Panc1 (cell line): ENCODE data around the gene PIM2. TPM values are rescaled to one million over a fixed set of nuclear protein-coding genes. Genes with fewer than 3 reads are reported as not detected.

Experiments used
- ATAC-seq: fragments of 200-7000 bp; cut with Tn5 transposase; 2 replicates; pipeline ENCODE4 v1.9.1; 2020; ENCODE audit warnings: mild to moderate bottlenecking, moderate library complexity
- BruUV-seq: library from RNA; stranded (reverse); fragments of 400-500 nt; replicated peaks from 2 replicates; lab custom pipeline; 2021; lab: Mats Ljungman, UMichigan
- CTCF ChIA-PET: fragments of 300-600 bp; sonication (Branson Sonifier 250); formaldehyde crosslinking; loops from one replicate; lab custom pipeline; 2022; ENCODE audit warnings: antibody characterized with exemption; lab: Charles Lee
- POLR2A ChIA-PET: fragments of 300-600 bp; sonication (Branson Sonifier 250); formaldehyde crosslinking; loops from one replicate; lab custom pipeline; 2022; ENCODE audit warnings: antibody characterized with exemption; lab: Charles Lee
- DNase-seq: peaks from one replicate; pipeline ENCODE4 v3.0.0-alpha.2; 2010; ENCODE audit warnings: low read depth, low spot score
- H3K27ac ChIP-seq: 2 replicates; pipeline ENCODE4 v1.5.1; 2011; ENCODE audit warnings: mild to moderate bottlenecking, low read length, inconsistent platforms
- H3K27me3 ChIP-seq: fragments of 200-500 bp; sonication (Bioruptor generic); 2 replicates; pipeline ENCODE4 v1.6.0; 2014; ENCODE audit warnings: low read length, inconsistent platforms; ENCODE audit not compliant: control insufficient read depth, insufficient read depth
- H3K36me3 ChIP-seq: fragments of 200-500 bp; sonication (Bioruptor generic); 2 replicates; pipeline ENCODE4 v1.5.1; 2014; ENCODE audit warnings: inconsistent platforms, mild to moderate bottlenecking, low read length, moderate library complexity; ENCODE audit not compliant: control insufficient read depth, insufficient read depth
- H3K4me1 ChIP-seq: 2 replicates; pipeline ENCODE4 v1.5.1; 2011; ENCODE audit warnings: inconsistent platforms, mild to moderate bottlenecking, low read length, moderate library complexity; ENCODE audit not compliant: control insufficient read depth, insufficient read depth
- H3K4me3 ChIP-seq, 2 experiments: 2 replicates each; pipeline ENCODE4 v1.5.1; 2011 to 2012; ENCODE audit warnings: low read depth in 2 of 2, low read length in 2 of 2, mild to moderate bottlenecking in 2 of 2, inconsistent platforms in 1 of 2, moderate library complexity in 1 of 2
- H3K9me3 ChIP-seq: fragments of 200-500 bp; sonication (Bioruptor generic); 2 replicates; pipeline ENCODE4 v1.5.1; 2014; ENCODE audit warnings: low read depth, mild to moderate bottlenecking, inconsistent platforms, low read length, moderate library complexity; ENCODE audit not compliant: control insufficient read depth, insufficient read depth
- CTCF ChIP-seq: fragments of 450-650 bp; IDR thresholded peaks from 2 replicates; pipeline ENCODE4 v1.5.1; 2017; ENCODE audit warnings: mild to moderate bottlenecking
- POLR2AphosphoS5 ChIP-seq: IDR thresholded peaks from 2 replicates; pipeline ENCODE4 v1.6.1; 2012; ENCODE audit warnings: mild to moderate bottlenecking, low read depth, low read length, moderate library complexity
- REST ChIP-seq, 2 experiments: IDR thresholded peaks; 2 replicates each; pipeline ENCODE4 v1.6.1; 2011 to 2012; ENCODE audit warnings: low read depth in 2 of 2, control low read depth in 1 of 2, low read length in 1 of 2, mild to moderate bottlenecking in 1 of 2, moderate library complexity in 1 of 2; ENCODE audit not compliant: insufficient read depth in 1 of 2
- SIN3A ChIP-seq: IDR thresholded peaks from 2 replicates; pipeline ENCODE4 v1.6.1; 2012; ENCODE audit warnings: low read depth, mild to moderate bottlenecking, low read length, moderate library complexity, borderline replicate concordance; ENCODE audit not compliant: insufficient read depth
- TCF7L2 ChIP-seq: IDR thresholded peaks from 2 replicates; pipeline ENCODE4 v1.6.1; 2011; ENCODE audit warnings: mild to moderate bottlenecking, low read depth, low read length, inconsistent platforms
- in situ Hi-C: cut with HindIII; loops from 2 replicates; pipeline ENCODE4 v1.10.0; 2016; ENCODE audit warnings: low sequenced_read_pairs, low pct_unique_long_range_greater_than_20kb
- intact Hi-C: fragments of 100-400 bp; cut with micrococcal nuclease; formaldehyde crosslinking; loops from one replicate; pipeline ENCODE4 v1.10.0; 2022; ENCODE audit not compliant: unreplicated experiment
- total RNA-seq: library from RNA; stranded (reverse); gene quantifications from one replicate; pipeline ENCODE4 v1.2.1, GENCODE V29; 2021; ENCODE audit not compliant: unreplicated experiment

Gene PIM2
- total RNA-seq, 1 experiment from 2014 or later, result 52.6 TPM

GRCh38 chrX:48957477-48957826, 38.6 kb upstream of the PIM2 start, which contains the start of gene OTUD5:
Gene OTUD5, minus strand, starts transcription at chrX:48957607. Its CDS starts 37 bp downstream, at chrX:48957570.
- no TSS peak for BruUV-seq
- POLR2A ChIA-PET, result interaction anchor here (0.6 to 1.6 kb wide), 2 partner anchors 85 to 247 kb away, joined by 6 to 7 read pairs; partner anchors contain the start of gene TFE3
- ATAC-seq (peak; percentile 71), DNase-seq (no peak)
- Histone ChIP-seq H3K27ac (peak within 1 kb of the TSS; percentile 87), H3K4me1 (peaks cover 13% of the 10 kb centered on the region), H3K4me3 (peak within 1 kb of the TSS; percentile 72 to 79), H3K36me3 (no peaks in the 10 kb centered on the region), H3K9me3 (no peaks in the 10 kb centered on the region), H3K27me3 (no peaks in the 10 kb centered on the region)
- no peak for TF ChIP-seq REST (IDR thresholded peaks at IDR 0.05; ENCODE audit: insufficient read depth in 1 of 2, low read depth in 2 of 2, low read length in 1 of 2)
- peak; percentile 36; the same call in 1 of the 2 replicates for TF ChIP-seq POLR2AphosphoS5
- no peak for TF ChIP-seq SIN3A
- TF ChIP-seq CTCF, result no peak
- no peak for TF ChIP-seq TCF7L2
- intact Hi-C loops (no loop called here), in situ Hi-C loops (no loop called here)
- CTCF ChIA-PET, result no interaction called here

DNA sequence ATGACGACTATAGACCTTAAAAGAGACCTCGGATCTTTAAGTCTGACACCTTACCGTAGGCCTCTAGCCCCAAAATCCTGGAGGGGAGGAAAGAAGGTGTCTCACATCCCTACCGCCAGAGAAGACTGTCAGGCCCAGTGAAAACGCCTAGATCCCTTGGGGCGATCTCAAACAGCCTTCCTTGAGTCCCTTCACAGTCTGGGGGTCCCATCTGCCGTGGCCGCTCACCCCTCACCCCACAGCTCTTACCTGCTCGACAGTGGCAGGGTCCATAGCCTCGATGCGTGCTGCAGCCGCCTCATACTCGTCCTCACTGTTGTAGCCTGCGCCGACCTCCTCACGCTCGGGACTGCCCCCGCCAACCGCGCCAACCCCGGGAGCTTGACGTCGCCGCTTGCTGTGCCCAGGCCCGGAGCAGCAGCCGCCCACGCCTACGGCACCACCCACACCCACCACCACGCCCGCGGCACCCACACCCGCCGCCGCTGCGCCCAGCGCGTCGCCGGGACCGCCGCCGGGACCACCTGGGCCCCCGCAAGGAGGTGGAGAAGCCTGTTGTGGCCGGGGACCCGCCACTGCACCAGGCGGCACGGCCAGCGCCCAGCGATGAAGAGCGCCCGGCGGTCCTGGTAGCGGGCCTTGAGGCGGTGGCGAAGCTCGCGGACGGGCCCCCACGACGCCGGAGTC, 38.0 kb upstream of the PIM2 start:
- H3K4me3 ChIP-seq, result peak overlapping the region; percentile 72 to 79
- DNase-seq, result no peak
- in situ Hi-C loops, result no loop called here
- TF ChIP-seq POLR2AphosphoS5 (peak; percentile 10; the same call in 1 of the 2 replicates), CTCF (no peak)
- no peaks in the 10 kb centered on the region for H3K36me3 ChIP-seq
- ChIA-PET CTCF (no interaction called here), POLR2A (no interaction called here)
- intact Hi-C loops, result no loop called here
- H3K27ac ChIP-seq, result peak overlapping the region; percentile 63
- no peak for ATAC-seq
- H3K9me3 ChIP-seq, result no peaks in the 10 kb centered on the region
- no peaks in the 10 kb centered on the region for H3K27me3 ChIP-seq
- BruUV-seq, result no TSS peak
- H3K4me1 ChIP-seq, result peaks cover 13% of the 10 kb centered on the region
